ENCODE results near the gene WIPF1.

WIPF1 gene

DNA sequence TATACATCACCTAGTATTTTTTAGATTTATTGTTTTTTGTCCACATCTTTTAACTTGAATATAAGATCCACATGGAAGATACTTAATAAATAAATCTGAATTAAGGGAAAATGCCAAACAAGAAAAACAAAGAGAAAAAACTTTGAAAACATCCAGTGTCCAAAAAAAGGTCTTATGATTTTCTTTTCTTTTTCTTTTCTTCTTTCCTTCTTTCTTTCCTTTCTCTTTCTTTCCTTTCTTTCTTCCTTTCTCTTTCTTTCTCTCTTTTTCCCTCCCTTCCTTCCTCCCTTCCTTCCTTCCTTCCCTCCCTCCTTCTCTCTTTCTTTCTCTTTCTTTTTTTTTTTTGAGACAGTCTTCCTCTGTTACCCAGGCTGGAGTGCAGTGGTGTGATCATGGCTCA is 29.6 kb upstream of the WIPF1 start:
- H3K4me1 ChIP-seq (ENCODE audit: control insufficient read depth in 1 of 2, insufficient read depth in 1 of 2, low read depth in 1 of 2, low read length in 1 of 2), result peaks cover 43 to 59% of the 10 kb centered on the region in 2 experiments
- H3K36me3 ChIP-seq, result peaks cover 94% of the 10 kb centered on the region
- peak overlapping the region; percentile 95 for H3K27ac ChIP-seq
- H3K9me3 ChIP-seq, result no peaks in the 10 kb centered on the region
- H3K27me3 ChIP-seq, result no peaks in the 10 kb centered on the region
- TF ChIP-seq, protein P1, sequence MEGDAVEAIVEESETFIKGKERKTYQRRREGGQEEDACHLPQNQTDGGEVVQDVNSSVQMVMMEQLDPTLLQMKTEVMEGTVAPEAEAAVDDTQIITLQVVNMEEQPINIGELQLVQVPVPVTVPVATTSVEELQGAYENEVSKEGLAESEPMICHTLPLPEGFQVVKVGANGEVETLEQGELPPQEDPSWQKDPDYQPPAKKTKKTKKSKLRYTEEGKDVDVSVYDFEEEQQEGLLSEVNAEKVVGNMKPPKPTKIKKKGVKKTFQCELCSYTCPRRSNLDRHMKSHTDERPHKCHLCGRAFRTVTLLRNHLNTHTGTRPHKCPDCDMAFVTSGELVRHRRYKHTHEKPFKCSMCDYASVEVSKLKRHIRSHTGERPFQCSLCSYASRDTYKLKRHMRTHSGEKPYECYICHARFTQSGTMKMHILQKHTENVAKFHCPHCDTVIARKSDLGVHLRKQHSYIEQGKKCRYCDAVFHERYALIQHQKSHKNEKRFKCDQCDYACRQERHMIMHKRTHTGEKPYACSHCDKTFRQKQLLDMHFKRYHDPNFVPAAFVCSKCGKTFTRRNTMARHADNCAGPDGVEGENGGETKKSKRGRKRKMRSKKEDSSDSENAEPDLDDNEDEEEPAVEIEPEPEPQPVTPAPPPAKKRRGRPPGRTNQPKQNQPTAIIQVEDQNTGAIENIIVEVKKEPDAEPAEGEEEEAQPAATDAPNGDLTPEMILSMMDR (IDR thresholded peaks at IDR 0.05), result no peak
- H3K4me3 ChIP-seq (ENCODE audit: low read depth in 1 of 2, low read length in 1 of 2), result no peak overlapping the region

DNA sequence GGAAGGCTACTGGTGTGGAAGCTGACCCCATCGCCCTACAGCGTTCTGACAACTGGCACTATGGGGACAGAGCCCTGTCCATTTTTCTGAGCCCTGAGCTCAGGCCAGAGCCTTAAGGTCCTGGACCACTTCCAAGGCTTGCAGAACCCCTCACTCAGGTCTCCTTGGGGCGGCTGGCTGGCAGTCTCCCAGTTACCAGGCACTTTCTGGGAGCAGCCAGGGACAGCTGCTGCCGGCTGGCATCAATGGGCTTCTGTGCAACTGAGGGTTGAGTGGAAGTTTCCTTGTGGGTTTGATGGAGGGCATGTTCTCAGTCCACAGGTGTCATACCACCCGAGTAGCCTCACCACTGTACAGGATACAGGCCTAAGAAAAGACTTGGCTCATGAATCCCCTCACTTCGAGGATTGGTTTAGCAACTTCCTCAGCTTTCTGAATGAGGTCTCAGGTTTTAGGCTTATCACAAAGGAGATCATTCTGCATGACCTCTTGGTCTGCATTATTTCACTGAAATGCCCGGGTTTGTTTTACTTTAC is 27.4 kb upstream of the WIPF1 start:
- Histone ChIP-seq H3K9me3 (no peaks in the 10 kb centered on the region), H3K36me3 (peaks cover 95% of the 10 kb centered on the region), H3K27me3 (no peaks in the 10 kb centered on the region), H3K4me1 (ENCODE audit: control insufficient read depth in 1 of 2, insufficient read depth in 1 of 2, low read depth in 1 of 2, low read length in 1 of 2) (peaks cover 21 to 41% of the 10 kb centered on the region in 2 experiments), H3K27ac (peak overlapping the region; percentile 28), H3K4me3 (ENCODE audit: low read depth in 1 of 2, low read length in 1 of 2) (no peak overlapping the region)
- TF ChIP-seq, protein P1 (IDR thresholded peaks at IDR 0.05), result no peak

DNA sequence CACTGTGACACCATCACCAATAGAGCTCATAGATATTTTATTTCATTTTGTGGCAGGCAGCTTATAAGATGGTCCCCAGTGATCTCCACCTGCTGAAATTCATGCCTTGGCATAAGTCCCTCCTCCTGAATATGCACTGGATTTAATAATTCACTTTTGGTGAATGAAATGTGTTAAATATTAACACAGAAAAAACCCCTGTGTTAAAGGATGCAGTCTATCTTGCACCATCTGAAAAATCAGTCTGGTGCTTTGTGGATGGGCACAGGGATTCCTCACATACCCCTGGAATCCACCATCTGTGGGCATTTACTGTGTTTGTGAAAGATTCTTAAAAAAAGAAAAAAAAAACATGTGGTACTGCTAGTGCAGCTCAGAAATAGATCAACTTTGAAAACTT is 26.1 kb upstream of the WIPF1 start:
- H3K9me3 ChIP-seq, result no peaks in the 10 kb centered on the region
- no peaks in the 10 kb centered on the region for H3K27me3 ChIP-seq
- H3K27ac ChIP-seq, result peak overlapping the region; percentile 28
- no peak overlapping the region for H3K4me3 ChIP-seq (ENCODE audit: low read depth in 1 of 2, low read length in 1 of 2)
- peaks cover 95% of the 10 kb centered on the region for H3K36me3 ChIP-seq
- TF ChIP-seq, protein P1 (IDR thresholded peaks at IDR 0.05), result no peak
- peaks cover 20 to 37% of the 10 kb centered on the region in 2 experiments for H3K4me1 ChIP-seq (ENCODE audit: control insufficient read depth in 1 of 2, insufficient read depth in 1 of 2, low read depth in 1 of 2, low read length in 1 of 2)

DNA sequence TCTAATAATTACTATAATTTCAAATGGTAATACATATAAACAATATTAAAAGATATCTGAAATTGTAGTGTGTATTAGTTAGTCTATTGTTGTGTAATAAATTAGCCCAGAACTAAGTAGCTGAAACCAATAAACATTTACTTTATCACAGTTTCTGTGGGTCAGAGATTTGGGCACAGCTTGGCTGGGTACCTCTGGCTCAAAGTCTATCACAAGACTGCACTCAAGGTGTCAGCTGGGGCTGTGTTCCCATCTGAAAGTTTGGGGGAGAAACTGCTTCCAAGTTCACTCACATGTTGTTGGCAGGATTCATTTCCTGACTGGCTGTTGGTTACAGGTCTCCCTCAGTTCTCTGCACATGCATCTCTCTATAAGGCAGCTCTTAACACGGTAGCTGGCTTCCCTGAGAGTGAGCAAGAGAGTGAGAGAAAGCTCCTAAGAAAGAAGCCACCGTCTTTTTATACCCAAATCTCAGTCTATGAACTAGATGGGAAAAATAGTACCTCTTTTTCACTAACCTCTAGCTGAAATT is 25.6 kb upstream of the WIPF1 start:
- peaks cover 95% of the 10 kb centered on the region for H3K36me3 ChIP-seq

DNA sequence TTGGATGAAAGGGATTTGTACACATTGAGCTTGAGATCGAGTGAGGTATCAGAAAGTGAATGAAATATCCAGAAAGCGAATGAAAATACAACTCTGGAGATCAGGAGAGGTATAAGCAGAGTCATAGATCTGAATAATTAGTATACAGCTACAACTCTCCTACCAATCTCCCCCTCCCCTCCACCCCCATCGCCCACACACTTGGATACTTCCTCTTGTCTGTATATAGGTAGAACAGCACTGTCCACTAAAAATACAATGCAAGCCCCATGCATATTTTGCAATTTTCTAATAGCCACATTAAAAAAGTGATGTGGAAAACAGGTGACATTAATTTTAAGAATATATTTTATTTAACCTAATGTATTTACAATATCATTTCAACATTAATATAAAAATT is 23.7 kb upstream of the WIPF1 start:
- Histone ChIP-seq H3K4me3 (ENCODE audit: low read depth in 1 of 2, low read length in 1 of 2) (no peak overlapping the region), H3K27me3 (no peaks in the 10 kb centered on the region), H3K4me1 (ENCODE audit: control insufficient read depth in 1 of 2, insufficient read depth in 1 of 2, low read depth in 1 of 2, low read length in 1 of 2) (peaks cover 9 to 33% of the 10 kb centered on the region in 2 experiments), H3K9me3 (no peaks in the 10 kb centered on the region), H3K27ac (peak overlapping the region; percentile 35), H3K36me3 (peaks cover 94% of the 10 kb centered on the region)
- TF ChIP-seq, protein P1 (IDR thresholded peaks at IDR 0.05), result no peak

More for the DNA sequence above, 25.6 kb upstream of the WIPF1 start:
- TF ChIP-seq, protein P1 (IDR thresholded peaks at IDR 0.05), result no peak
- H3K27me3 ChIP-seq, result no peaks in the 10 kb centered on the region
- no peak overlapping the region for H3K4me3 ChIP-seq (ENCODE audit: low read depth in 1 of 2, low read length in 1 of 2)
- peaks cover 23 to 37% of the 10 kb centered on the region in 2 experiments for H3K4me1 ChIP-seq (ENCODE audit: control insufficient read depth in 1 of 2, insufficient read depth in 1 of 2, low read depth in 1 of 2, low read length in 1 of 2)
- H3K27ac ChIP-seq, result peak overlapping the region; percentile 30
- no peaks in the 10 kb centered on the region for H3K9me3 ChIP-seq
